Activated CD4-positive, alpha-beta T cell treated with anti-CD3 and anti-CD28 coated beads for 36 hours (primary cell): ENCODE measurements around the gene KMT5C. TPM values are rescaled to one million over a fixed set of nuclear protein-coding genes. Genes with fewer than 3 reads are reported as not detected.
A peak's percentile ranks its signal among the peaks of the same experiment; 100 is the strongest.

Source experiments
- ATAC-seq: fragments of 200-7000 bp; cut with Tn5 transposase; one replicate; pipeline ENCODE4 v1.10.0; 2021; ENCODE audit warnings: mild to moderate bottlenecking, moderate library complexity
- CTCF ChIA-PET: fragments of 350-600 bp; sonication (Branson Sonifier 250); formaldehyde crosslinking; loops from one replicate; lab custom pipeline; 2021; ENCODE audit warnings: antibody characterized with exemption; lab: Charles Lee
- POLR2A ChIA-PET: fragments of 350-600 bp; sonication (Branson Sonifier 250); formaldehyde crosslinking; loops from one replicate; lab custom pipeline; 2021; ENCODE audit warnings: antibody characterized with exemption, inconsistent platforms; lab: Charles Lee
- DNase-seq: peaks from one replicate; pipeline ENCODE4 v3.0.0-alpha.2; 2020
- H3K27ac Mint-ChIP-seq: one replicate; pipeline ENCODE4 v1.8.0; 2021; ENCODE audit warnings: mixed read lengths
- H3K27me3 Mint-ChIP-seq: one replicate; pipeline ENCODE4 v1.8.0; 2021; ENCODE audit warnings: mixed read lengths
- H3K36me3 Mint-ChIP-seq: one replicate; pipeline ENCODE4 v1.8.0; 2021; ENCODE audit warnings: low read depth, mixed read lengths
- H3K4me1 Mint-ChIP-seq: one replicate; pipeline ENCODE4 v1.8.0; 2021; ENCODE audit warnings: mixed read lengths
- H3K4me3 Mint-ChIP-seq: one replicate; pipeline ENCODE4 v1.8.0; 2021; ENCODE audit warnings: mild to moderate bottlenecking, moderate library complexity, mixed read lengths
- H3K9me3 Mint-ChIP-seq: one replicate; pipeline ENCODE4 v1.8.0; 2021; ENCODE audit warnings: low read depth, mixed read lengths
- intact Hi-C, 2 experiments: fragments of 100-400 bp; cut with DNase I in 1 of 2; cut with micrococcal nuclease in 1 of 2; formaldehyde crosslinking; loops; one replicate each; pipeline versions ENCODE4 v1.14.2 to v1.15.1; 2022 to 2024; cut with DNase I, micrococcal nuclease
- total RNA-seq, 2 experiments: library from RNA; stranded (reverse); gene quantifications; one replicate each; pipeline ENCODE4 v1.2.3, GENCODE V29; 2021

KMT5C gene
- total RNA-seq, 2 experiments from 2014 or later: 27.5 to 32.3 TPM

DNA sequence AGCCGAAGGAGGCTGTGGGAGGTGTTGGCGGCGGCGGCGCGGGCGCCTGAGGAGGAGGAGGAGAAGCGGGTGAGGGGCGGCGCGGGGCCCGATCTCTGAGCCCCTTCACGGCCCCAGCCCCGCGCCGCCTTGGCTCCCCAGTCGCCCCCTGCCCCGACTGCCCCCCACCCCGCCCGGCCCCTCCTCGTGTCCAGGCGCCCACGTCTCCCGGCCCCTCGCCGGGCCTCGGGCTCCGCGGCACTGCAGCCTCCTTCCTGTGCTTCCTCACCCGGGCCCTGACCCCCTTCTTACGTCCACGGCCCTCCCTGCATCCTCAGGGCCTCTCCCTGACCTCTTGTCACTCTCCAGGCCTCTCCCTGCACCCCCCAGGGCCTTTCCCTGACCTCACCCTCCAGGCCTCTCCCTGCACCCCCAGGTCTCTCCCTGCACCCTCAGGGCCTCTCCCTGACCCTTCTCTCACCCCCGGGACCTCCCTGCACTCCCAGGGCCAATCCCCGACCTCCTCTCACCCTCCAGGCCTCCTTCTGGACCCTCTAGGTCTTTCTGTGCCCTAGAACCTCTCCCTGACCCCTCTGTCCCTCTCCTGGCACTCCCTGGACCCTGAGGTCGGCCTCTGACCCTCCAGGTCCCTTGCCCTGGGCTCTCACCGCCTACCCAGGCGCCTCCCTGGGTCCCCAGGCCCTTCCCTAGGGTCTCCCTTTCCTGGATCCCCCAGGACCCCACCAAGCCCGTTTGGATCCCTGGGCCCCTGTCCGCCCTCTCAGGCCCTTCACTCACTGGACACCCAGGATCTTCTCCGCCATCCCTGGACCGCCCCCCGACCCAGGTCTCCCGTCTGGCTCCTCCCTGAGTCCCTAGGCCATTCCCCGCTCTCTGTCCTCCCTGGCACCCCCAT, 460 bp downstream of the KMT5C start:
- Mint-ChIP-seq H3K4me3 (peak overlapping the region; percentile 86), H3K27me3 (peaks cover 2% of the 10 kb centered on the region), H3K4me1 (peaks cover 18% of the 10 kb centered on the region), H3K9me3 (no peaks in the 10 kb centered on the region), H3K36me3 (peaks cover 20% of the 10 kb centered on the region), H3K27ac (peak overlapping the region; percentile 97)
- ChIA-PET POLR2A (interaction anchor here (0.5 to 1.5 kb wide), 12 partner anchors 10 to 302 kb away, joined by 3 to 17 read pairs (median 4); partner anchors contain the start of genes NAT14, PPP6R1, TMEM238 and UBE2S), CTCF (interaction anchor here (0.6 to 1.8 kb wide), 9 partner anchors 29 to 1203 kb away, joined by 3 to 10 read pairs (median 3); partner anchors contain the start of genes PPP1R12C, TMEM238 and ZNF865)
- intact Hi-C loops: loop anchor here (1.0 to 5.0 kb wide), 24 partner anchors 14 to 1150 kb away; partner anchors contain the start of genes HSPBP1 (in 2 of the 2), ISOC2 (in 2 of the 2), PPP6R1 (in 2 of the 2) and RPL28 (in 2 of the 2)
- DNase-seq (peak; percentile 46), ATAC-seq (no peak)

DNA sequence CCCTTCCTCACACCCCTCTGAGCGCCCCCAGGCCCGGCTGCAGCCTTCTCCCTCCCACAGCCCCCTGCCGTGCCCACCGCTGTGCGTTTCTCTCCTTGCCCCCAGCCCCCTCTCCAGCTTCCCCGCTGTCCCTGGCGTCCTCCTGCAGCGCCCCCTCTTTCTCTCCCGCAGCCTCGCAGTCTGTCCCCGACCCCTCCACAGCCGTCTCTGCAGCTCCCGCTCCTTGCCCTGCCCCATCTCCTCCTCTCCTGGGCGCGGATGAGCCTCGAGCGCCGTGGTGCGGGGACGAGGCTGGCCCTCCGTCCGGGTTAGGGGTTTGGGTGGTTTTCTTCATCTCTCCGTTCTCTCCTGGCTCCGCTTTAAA, 1.1 kb downstream of the KMT5C start:
- peaks cover 20% of the 10 kb centered on the region for H3K36me3 Mint-ChIP-seq
- DNase-seq: peak; percentile 64
- H3K27me3 Mint-ChIP-seq: peaks cover 2% of the 10 kb centered on the region
- peaks cover 18% of the 10 kb centered on the region for H3K4me1 Mint-ChIP-seq
- peak overlapping the region; percentile 86 for H3K4me3 Mint-ChIP-seq
- no peaks in the 10 kb centered on the region for H3K9me3 Mint-ChIP-seq
- H3K27ac Mint-ChIP-seq: peak overlapping the region; percentile 55
- no peak for ATAC-seq
- intact Hi-C loops: no loop called here
- POLR2A ChIA-PET: no interaction called here
- CTCF ChIA-PET: interaction anchor here (0.6 to 1.0 kb wide), 2 partner anchors 29 to 1204 kb away, joined by 3 read pairs; no protein-coding TSS in a partner anchor

GRCh38 chr19:55341171-55341588, 1.5 kb downstream of the KMT5C start:
- ChIA-PET POLR2A (no interaction called here), CTCF (interaction anchor here (0.6 to 1.0 kb wide), 2 partner anchors 28 to 1204 kb away, joined by 3 read pairs; no protein-coding TSS in a partner anchor)
- peak overlapping the region; percentile 60 for H3K27ac Mint-ChIP-seq
- peaks cover 18% of the 10 kb centered on the region for H3K4me1 Mint-ChIP-seq
- intact Hi-C loops: no loop called here
- H3K9me3 Mint-ChIP-seq: no peaks in the 10 kb centered on the region
- no peak for ATAC-seq
- DNase-seq: peak; percentile 90
- peaks cover 20% of the 10 kb centered on the region for H3K36me3 Mint-ChIP-seq
- H3K27me3 Mint-ChIP-seq: peaks cover 2% of the 10 kb centered on the region
- H3K4me3 Mint-ChIP-seq: peak overlapping the region; percentile 86

DNA sequence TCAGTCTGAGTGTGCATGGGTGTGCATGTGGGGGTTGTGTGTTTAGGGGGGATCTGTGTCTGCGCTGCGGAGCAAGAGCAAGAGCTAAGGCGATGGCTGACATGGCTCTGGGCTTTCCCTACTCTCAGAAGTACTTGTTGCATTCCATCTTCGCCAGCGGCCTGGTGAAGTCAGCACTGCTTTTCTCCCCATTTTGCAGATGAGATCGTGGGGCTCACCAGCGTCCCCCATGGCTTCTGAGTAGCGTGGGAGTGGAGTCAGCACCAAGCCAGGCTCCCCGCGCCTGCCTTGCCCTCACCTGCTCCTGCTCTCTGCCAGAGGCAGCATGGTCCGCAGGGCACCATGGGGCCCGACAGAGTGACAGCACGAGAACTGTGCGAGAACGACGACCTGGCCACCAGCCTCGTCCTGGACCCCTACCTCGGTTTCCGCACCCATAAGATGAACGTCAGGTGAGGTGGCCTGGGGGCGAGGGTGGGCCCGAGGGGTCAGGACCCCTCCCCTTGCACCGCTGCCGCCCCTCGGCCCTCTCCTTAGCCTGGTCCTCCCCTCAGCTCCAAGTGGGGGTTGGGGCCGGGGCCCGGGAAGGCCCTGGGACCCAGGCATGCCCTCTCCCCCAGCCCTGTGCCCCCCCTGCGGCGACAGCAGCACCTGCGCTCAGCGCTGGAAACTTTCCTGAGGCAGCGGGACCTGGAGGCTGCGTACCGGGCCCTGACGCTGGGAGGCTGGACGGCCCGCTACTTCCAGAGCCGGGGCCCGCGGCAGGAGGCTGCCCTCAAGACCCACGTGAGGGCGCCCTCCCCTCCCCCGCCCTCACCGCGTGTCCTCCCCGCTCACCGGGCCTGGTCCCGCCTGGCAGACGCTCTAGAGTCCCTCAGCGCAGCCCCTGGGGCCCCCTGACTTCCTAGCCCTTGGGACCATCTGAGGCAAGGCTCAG, 2.2 kb downstream of the KMT5C start:
- ATAC-seq (no peak), DNase-seq (no peak)
- ChIA-PET POLR2A (no interaction called here), CTCF (interaction anchor here (0.5 kb wide), 1 partner anchor 50 kb away, joined by 3 read pairs; no protein-coding TSS in a partner anchor)
- H3K9me3 Mint-ChIP-seq: no peaks in the 10 kb centered on the region
- H3K27ac Mint-ChIP-seq: peak overlapping the region; percentile 60
- H3K4me1 Mint-ChIP-seq: peaks cover 18% of the 10 kb centered on the region
- H3K27me3 Mint-ChIP-seq: no peaks in the 10 kb centered on the region
- peaks cover 20% of the 10 kb centered on the region for H3K36me3 Mint-ChIP-seq
- intact Hi-C loops: no loop called here
- H3K4me3 Mint-ChIP-seq: peak overlapping the region; percentile 86

GRCh38 chr19:55344444-55344843, 4.8 kb downstream of the KMT5C start:
- no peak overlapping the region for H3K4me3 Mint-ChIP-seq
- H3K27me3 Mint-ChIP-seq: no peaks in the 10 kb centered on the region
- H3K9me3 Mint-ChIP-seq: no peaks in the 10 kb centered on the region
- intact Hi-C loops: no loop called here
- ATAC-seq: no peak
- peaks cover 10% of the 10 kb centered on the region for H3K4me1 Mint-ChIP-seq
- no peak overlapping the region for H3K27ac Mint-ChIP-seq
- ChIA-PET CTCF (interaction anchor here (0.6 kb wide), 1 partner anchor 9 kb away, joined by 6 read pairs; no protein-coding TSS in a partner anchor), POLR2A (no interaction called here)
- H3K36me3 Mint-ChIP-seq: peaks cover 20% of the 10 kb centered on the region
- DNase-seq: no peak

- no peak for ATAC-seq
- POLR2A ChIA-PET: no interaction called here
Observed at GRCh38 chr19:55345101-55345817, 5.6 kb downstream of the KMT5C start.

GRCh38 chr19:55345818-55346724, 6.4 kb downstream of the KMT5C start:
- H3K9me3 Mint-ChIP-seq: no peaks in the 10 kb centered on the region
- ATAC-seq (no peak), DNase-seq (no peak)
- no peak overlapping the region for H3K4me3 Mint-ChIP-seq
- POLR2A ChIA-PET: no interaction called here
- no peak overlapping the region for H3K27ac Mint-ChIP-seq
- H3K36me3 Mint-ChIP-seq: peaks cover 20% of the 10 kb centered on the region
- intact Hi-C loops: no loop called here
- peaks cover 4% of the 10 kb centered on the region for H3K4me1 Mint-ChIP-seq
- CTCF ChIA-PET: no interaction called here
- peaks cover 2% of the 10 kb centered on the region for H3K27me3 Mint-ChIP-seq

More at GRCh38 chr19:55345101-55345817, 5.6 kb downstream of the KMT5C start:
- intact Hi-C loops: no loop called here
- Mint-ChIP-seq H3K27me3 (no peaks in the 10 kb centered on the region), H3K9me3 (no peaks in the 10 kb centered on the region), H3K36me3 (peaks cover 20% of the 10 kb centered on the region), H3K4me1 (peaks cover 10% of the 10 kb centered on the region), H3K27ac (no peak overlapping the region), H3K4me3 (no peak overlapping the region)
- CTCF ChIA-PET: no interaction called here
- DNase-seq: no peak

- Mint-ChIP-seq H3K36me3 (peaks cover 14% of the 10 kb centered on the region), H3K4me1 (no peaks in the 10 kb centered on the region), H3K27ac (no peak overlapping the region), H3K9me3 (no peaks in the 10 kb centered on the region), H3K27me3 (peaks cover 11% of the 10 kb centered on the region), H3K4me3 (no peak overlapping the region)
- no peak for ATAC-seq
- DNase-seq: no peak
- ChIA-PET CTCF (no interaction called here), POLR2A (no interaction called here)
- intact Hi-C loops: no loop called here
Observed at GRCh38 chr19:55346725-55347441, 7.2 kb downstream of the KMT5C start.

- POLR2A ChIA-PET: no interaction called here
- intact Hi-C loops: no loop called here
- Mint-ChIP-seq H3K36me3 (peaks cover 11% of the 10 kb centered on the region), H3K4me3 (no peak overlapping the region), H3K27ac (no peak overlapping the region), H3K4me1 (peaks cover under 1% of the 10 kb centered on the region), H3K27me3 (peaks cover 15% of the 10 kb centered on the region), H3K9me3 (no peaks in the 10 kb centered on the region)
- no peak for DNase-seq
- no peak for ATAC-seq
- CTCF ChIA-PET: interaction anchor here (0.7 kb wide), 1 partner anchor 37 kb away, joined by 4 read pairs; no protein-coding TSS in a partner anchor
Observed at GRCh38 chr19:55347442-55348009, 7.8 kb downstream of the KMT5C start.
